AG04449 (cell line): ENCODE results near the gene RAD51B.

Experiments
- CTCF ChIA-PET: fragments of 350-600 bp; formaldehyde crosslinking; extraction: SDS; loops from one replicate; lab custom pipeline; 2021; ENCODE audit warnings: antibody characterized with exemption; lab: Yijun Ruan, JAX
- POLR2A ChIA-PET: fragments of 400-600, 350-600 bp; formaldehyde crosslinking; extraction: SDS; loops from one replicate; lab custom pipeline; 2020; ENCODE audit warnings: antibody characterized with exemption, inconsistent platforms; lab: Yijun Ruan, JAX
- DNase-seq: peaks from one replicate; pipeline ENCODE4 v3.0.0-alpha.2; 2010; ENCODE audit warnings: low read depth, low spot score
- H3K4me3 ChIP-seq: 2 replicates; pipeline ENCODE4 v1.5.1; 2011; ENCODE audit warnings: low read depth, mild to moderate bottlenecking, control low read depth, low read length
- TF ChIP-seq, protein P1 (sequence below): IDR thresholded peaks from one replicate; pipeline ENCODE4 v1.5.1; 2011; ENCODE audit warnings: mild to moderate bottlenecking, moderate library complexity, low read length, control low read depth, inconsistent platforms; ENCODE audit not compliant: insufficient read depth; ENCODE audit errors: missing control alignments

RAD51B gene

DNA sequence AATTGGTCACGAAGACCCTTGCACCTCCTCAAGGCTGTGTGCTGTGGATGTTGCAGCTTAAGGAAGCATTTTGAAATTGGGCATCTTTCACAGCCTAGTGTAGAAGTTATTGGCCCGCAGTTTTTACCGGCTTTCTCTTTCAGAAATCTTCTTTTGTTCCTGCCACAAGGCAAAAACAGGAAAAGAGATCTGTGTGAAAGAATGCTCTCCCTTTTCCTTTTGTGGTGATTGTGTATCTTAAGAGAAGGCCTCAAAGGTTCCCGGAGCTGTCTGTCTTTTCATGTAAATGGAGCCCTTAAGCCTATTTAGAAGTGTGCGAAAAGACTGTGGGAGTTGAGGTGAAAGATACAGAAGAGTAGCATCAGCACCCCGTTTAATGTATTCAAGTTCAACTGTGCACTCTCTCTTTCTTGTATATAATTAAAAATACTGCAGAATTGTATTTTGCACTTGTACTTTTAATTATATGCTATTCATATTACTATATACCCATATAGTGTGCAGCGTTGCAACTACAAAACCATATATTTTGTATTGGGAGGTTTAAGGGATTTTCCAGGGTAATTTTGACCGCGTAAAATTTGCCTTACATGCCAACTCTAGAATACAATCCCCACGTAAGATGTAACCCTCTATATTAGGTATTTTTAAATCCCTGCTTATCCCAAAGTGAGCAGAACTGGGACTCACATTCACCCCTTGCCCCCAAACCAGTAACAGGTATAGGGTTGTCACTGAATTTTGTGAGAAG is 441.7 kb downstream of the RAD51B start:
- TF ChIP-seq, protein P1, sequence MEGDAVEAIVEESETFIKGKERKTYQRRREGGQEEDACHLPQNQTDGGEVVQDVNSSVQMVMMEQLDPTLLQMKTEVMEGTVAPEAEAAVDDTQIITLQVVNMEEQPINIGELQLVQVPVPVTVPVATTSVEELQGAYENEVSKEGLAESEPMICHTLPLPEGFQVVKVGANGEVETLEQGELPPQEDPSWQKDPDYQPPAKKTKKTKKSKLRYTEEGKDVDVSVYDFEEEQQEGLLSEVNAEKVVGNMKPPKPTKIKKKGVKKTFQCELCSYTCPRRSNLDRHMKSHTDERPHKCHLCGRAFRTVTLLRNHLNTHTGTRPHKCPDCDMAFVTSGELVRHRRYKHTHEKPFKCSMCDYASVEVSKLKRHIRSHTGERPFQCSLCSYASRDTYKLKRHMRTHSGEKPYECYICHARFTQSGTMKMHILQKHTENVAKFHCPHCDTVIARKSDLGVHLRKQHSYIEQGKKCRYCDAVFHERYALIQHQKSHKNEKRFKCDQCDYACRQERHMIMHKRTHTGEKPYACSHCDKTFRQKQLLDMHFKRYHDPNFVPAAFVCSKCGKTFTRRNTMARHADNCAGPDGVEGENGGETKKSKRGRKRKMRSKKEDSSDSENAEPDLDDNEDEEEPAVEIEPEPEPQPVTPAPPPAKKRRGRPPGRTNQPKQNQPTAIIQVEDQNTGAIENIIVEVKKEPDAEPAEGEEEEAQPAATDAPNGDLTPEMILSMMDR: no peak
- no peak overlapping the region for H3K4me3 ChIP-seq
- ChIA-PET CTCF (no interaction called here), POLR2A (no interaction called here)
- DNase-seq: no peak

DNA sequence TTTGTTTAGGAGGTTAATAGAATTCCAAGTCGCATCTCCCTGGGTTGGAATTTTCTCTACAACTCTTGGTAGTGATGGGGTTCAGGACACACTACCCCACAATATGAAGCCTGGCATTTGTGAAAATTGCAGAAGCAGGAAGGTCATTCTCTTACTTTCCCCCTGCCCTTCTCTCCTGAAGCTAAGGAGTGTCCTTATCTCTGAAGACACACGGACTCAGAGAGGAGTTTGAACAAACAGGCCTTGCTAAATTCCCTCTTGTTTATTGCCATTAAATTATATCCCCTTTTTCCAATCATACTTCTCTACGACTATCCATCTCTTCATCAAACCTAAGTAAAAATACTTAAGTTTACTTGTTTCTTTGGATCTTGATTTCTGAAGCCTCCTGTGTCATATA is 443.0 kb downstream of the RAD51B start:
- TF ChIP-seq, protein P1: no peak
- CTCF ChIA-PET: no interaction called here
- POLR2A ChIA-PET: no interaction called here

DNA sequence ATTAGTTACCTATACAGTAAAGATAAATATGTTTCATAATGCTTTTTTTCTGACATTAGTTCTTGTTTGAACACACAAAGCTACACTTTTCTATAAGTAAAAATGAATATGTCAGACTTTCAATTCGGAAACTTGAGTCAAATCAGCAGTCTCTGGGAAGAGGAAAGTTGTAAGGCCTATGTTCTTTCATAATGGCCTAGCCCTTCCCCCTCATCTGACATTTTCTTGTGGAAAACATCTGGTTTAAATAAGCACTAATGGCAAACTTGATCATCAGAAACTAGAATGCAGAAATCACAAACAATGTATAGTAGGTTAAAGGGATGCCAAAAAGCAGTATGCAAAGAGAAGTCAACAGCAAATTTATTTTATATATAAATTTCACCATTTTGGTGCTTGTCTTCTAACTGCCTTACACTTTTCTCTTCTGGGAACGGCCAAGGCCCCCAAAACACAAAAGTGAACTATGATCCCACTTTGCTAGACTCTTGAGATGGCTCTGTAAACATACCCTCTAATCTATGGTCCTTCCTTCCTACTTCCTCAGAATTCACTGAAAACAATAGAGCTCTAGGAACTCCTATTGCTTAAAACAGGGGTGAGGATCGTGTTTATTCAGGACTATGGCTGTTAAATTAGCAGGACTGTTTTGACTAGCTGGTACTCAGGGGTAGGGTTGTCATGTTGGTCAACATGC is 444.1 kb downstream of the RAD51B start:
- TF ChIP-seq, protein P1: no peak
- ChIA-PET POLR2A (no interaction called here), CTCF (no interaction called here)
- no peak for DNase-seq
- H3K4me3 ChIP-seq: no peak overlapping the region

More for the DNA sequence above, 443.0 kb downstream of the RAD51B start:
- DNase-seq: no peak
- no peak overlapping the region for H3K4me3 ChIP-seq

DNA sequence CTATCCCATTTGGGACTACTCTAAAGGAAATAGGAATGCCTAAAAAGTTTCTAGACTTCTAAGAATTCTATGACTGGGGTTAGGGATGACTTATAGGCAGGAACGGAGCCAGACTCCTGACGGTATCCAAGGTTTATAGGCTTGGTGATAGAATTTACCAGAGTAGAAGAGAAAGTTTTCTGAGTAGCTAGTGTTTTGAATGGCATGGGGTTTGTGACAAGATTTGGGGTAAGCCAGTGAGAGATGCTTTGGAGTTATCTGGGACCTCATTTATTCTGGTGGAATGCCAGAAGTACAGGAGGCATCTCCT is 444.6 kb downstream of the RAD51B start:
- DNase-seq: no peak
- CTCF ChIA-PET: no interaction called here
- H3K4me3 ChIP-seq: no peak overlapping the region
- TF ChIP-seq, protein P1: no peak
- POLR2A ChIA-PET: no interaction called here

DNA sequence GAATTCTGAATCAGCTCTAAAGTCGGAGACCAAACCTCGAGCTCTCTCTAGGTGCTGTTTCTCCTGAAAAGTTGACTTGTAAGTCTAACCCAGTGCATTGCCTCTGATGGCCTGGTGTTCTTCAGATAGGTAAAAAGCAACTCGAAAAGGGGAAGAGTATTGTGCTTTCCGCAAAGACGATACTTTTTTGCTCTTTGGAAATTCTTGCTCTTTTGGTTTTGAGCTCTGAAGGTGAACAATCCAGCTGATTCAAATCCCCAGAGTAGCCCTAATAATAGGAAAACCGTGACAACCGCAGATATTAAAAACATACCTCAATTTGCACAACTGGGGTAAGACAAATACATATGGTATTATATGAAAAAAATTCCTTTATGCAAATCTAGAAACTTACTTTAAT is 447.4 kb downstream of the RAD51B start:
- POLR2A ChIA-PET: no interaction called here
- CTCF ChIA-PET: interaction anchor here (1.6 kb wide), 1 partner anchor 11 kb away, joined by 5 read pairs; no protein-coding TSS in a partner anchor
- TF ChIP-seq, protein P1: no peak
- H3K4me3 ChIP-seq: no peak overlapping the region
- no peak for DNase-seq

DNA sequence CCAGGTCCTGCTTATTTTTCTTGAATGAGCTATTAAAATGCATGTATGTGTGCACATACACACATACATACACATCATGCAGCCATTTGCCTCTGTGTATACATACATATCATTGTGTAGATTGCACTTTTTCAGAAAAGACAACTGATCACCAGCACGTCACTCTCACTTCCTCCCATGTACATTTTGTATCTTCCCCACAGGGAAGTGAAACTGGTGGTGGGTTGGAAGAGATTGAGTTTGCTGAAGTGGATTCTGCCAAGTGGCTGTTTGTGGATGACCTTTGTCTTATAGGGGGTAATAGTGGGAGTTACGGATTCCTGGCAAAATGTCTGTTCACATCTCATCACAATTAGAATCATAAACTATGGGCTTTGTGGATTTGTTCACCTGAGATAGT is 448.6 kb downstream of the RAD51B start:
- ChIA-PET POLR2A (no interaction called here), CTCF (interaction anchor here (0.6 to 2.1 kb wide), 2 partner anchors 9 to 519 kb away, joined by 3 to 7 read pairs; no protein-coding TSS in a partner anchor)
- H3K4me3 ChIP-seq: no peak overlapping the region
- DNase-seq: no peak
- TF ChIP-seq, protein P1: no peak
